Panc1 (cell line): ENCODE data around the gene FBXO42. TPM values are rescaled to one million over a fixed set of nuclear protein-coding genes. Genes with fewer than 3 reads are reported as not detected.

Experiments
- ATAC-seq: fragments of 200-7000 bp; cut with Tn5 transposase; 2 replicates; pipeline ENCODE4 v1.9.1; 2020; ENCODE audit warnings: mild to moderate bottlenecking, moderate library complexity
- BruUV-seq: library from RNA; stranded (reverse); fragments of 400-500 nt; replicated peaks from 2 replicates; lab custom pipeline; 2021; lab: Mats Ljungman, UMichigan
- CTCF ChIA-PET: fragments of 300-600 bp; sonication (Branson Sonifier 250); formaldehyde crosslinking; loops from one replicate; lab custom pipeline; 2022; ENCODE audit warnings: antibody characterized with exemption; lab: Charles Lee
- POLR2A ChIA-PET: fragments of 300-600 bp; sonication (Branson Sonifier 250); formaldehyde crosslinking; loops from one replicate; lab custom pipeline; 2022; ENCODE audit warnings: antibody characterized with exemption; lab: Charles Lee
- DNase-seq: peaks from one replicate; pipeline ENCODE4 v3.0.0-alpha.2; 2010; ENCODE audit warnings: low read depth, low spot score
- H3K27ac ChIP-seq: 2 replicates; pipeline ENCODE4 v1.5.1; 2011; ENCODE audit warnings: mild to moderate bottlenecking, low read length, inconsistent platforms
- H3K27me3 ChIP-seq: fragments of 200-500 bp; sonication (Bioruptor generic); 2 replicates; pipeline ENCODE4 v1.6.0; 2014; ENCODE audit warnings: low read length, inconsistent platforms; ENCODE audit not compliant: control insufficient read depth, insufficient read depth
- H3K36me3 ChIP-seq: fragments of 200-500 bp; sonication (Bioruptor generic); 2 replicates; pipeline ENCODE4 v1.5.1; 2014; ENCODE audit warnings: inconsistent platforms, mild to moderate bottlenecking, low read length, moderate library complexity; ENCODE audit not compliant: control insufficient read depth, insufficient read depth
- H3K4me1 ChIP-seq: 2 replicates; pipeline ENCODE4 v1.5.1; 2011; ENCODE audit warnings: inconsistent platforms, mild to moderate bottlenecking, low read length, moderate library complexity; ENCODE audit not compliant: control insufficient read depth, insufficient read depth
- H3K4me3 ChIP-seq, 2 experiments: 2 replicates each; pipeline ENCODE4 v1.5.1; 2011 to 2012; ENCODE audit warnings: low read depth in 2 of 2, low read length in 2 of 2, mild to moderate bottlenecking in 2 of 2, inconsistent platforms in 1 of 2, moderate library complexity in 1 of 2
- H3K9me3 ChIP-seq: fragments of 200-500 bp; sonication (Bioruptor generic); 2 replicates; pipeline ENCODE4 v1.5.1; 2014; ENCODE audit warnings: low read depth, mild to moderate bottlenecking, inconsistent platforms, low read length, moderate library complexity; ENCODE audit not compliant: control insufficient read depth, insufficient read depth
- POLR2AphosphoS5 ChIP-seq: IDR thresholded peaks from 2 replicates; pipeline ENCODE4 v1.6.1; 2012; ENCODE audit warnings: mild to moderate bottlenecking, low read depth, low read length, moderate library complexity
- REST ChIP-seq, 2 experiments: IDR thresholded peaks; 2 replicates each; pipeline ENCODE4 v1.6.1; 2011 to 2012; ENCODE audit warnings: low read depth in 2 of 2, control low read depth in 1 of 2, low read length in 1 of 2, mild to moderate bottlenecking in 1 of 2, moderate library complexity in 1 of 2; ENCODE audit not compliant: insufficient read depth in 1 of 2
- SIN3A ChIP-seq: IDR thresholded peaks from 2 replicates; pipeline ENCODE4 v1.6.1; 2012; ENCODE audit warnings: low read depth, mild to moderate bottlenecking, low read length, moderate library complexity, borderline replicate concordance; ENCODE audit not compliant: insufficient read depth
- TCF7L2 ChIP-seq: IDR thresholded peaks from 2 replicates; pipeline ENCODE4 v1.6.1; 2011; ENCODE audit warnings: mild to moderate bottlenecking, low read depth, low read length, inconsistent platforms
- in situ Hi-C: cut with HindIII; loops from 2 replicates; pipeline ENCODE4 v1.10.0; 2016; ENCODE audit warnings: low sequenced_read_pairs, low pct_unique_long_range_greater_than_20kb
- intact Hi-C: fragments of 100-400 bp; cut with micrococcal nuclease; formaldehyde crosslinking; loops from one replicate; pipeline ENCODE4 v1.10.0; 2022; ENCODE audit not compliant: unreplicated experiment
- total RNA-seq: library from RNA; stranded (reverse); gene quantifications from one replicate; pipeline ENCODE4 v1.2.1, GENCODE V29; 2021; ENCODE audit not compliant: unreplicated experiment
- TF ChIP-seq, protein P1 (sequence below): fragments of 450-650 bp; IDR thresholded peaks from 2 replicates; pipeline ENCODE4 v1.5.1; 2017; ENCODE audit warnings: mild to moderate bottlenecking

FBXO42 gene
- total RNA-seq, 1 experiment from 2014 or later = 25.7 TPM

GRCh38 chr1:16391411-16391810 is 39.1 kb upstream of the FBXO42 start:
- in situ Hi-C loops = no loop called here
- ChIA-PET CTCF (no interaction called here), POLR2A (interaction anchor here (0.8 kb wide), 1 partner anchor 13 kb away, joined by 3 read pairs; no protein-coding TSS in a partner anchor)
- no TSS peak for BruUV-seq
- ATAC-seq = no peak
- TF ChIP-seq SIN3A (no peak), POLR2AphosphoS5 (no peak), REST (IDR thresholded peaks at IDR 0.05; ENCODE audit: insufficient read depth in 1 of 2, low read depth in 2 of 2, low read length in 1 of 2) (no peak), TCF7L2 (no peak)
- TF ChIP-seq, protein P1, sequence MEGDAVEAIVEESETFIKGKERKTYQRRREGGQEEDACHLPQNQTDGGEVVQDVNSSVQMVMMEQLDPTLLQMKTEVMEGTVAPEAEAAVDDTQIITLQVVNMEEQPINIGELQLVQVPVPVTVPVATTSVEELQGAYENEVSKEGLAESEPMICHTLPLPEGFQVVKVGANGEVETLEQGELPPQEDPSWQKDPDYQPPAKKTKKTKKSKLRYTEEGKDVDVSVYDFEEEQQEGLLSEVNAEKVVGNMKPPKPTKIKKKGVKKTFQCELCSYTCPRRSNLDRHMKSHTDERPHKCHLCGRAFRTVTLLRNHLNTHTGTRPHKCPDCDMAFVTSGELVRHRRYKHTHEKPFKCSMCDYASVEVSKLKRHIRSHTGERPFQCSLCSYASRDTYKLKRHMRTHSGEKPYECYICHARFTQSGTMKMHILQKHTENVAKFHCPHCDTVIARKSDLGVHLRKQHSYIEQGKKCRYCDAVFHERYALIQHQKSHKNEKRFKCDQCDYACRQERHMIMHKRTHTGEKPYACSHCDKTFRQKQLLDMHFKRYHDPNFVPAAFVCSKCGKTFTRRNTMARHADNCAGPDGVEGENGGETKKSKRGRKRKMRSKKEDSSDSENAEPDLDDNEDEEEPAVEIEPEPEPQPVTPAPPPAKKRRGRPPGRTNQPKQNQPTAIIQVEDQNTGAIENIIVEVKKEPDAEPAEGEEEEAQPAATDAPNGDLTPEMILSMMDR = no peak
- H3K27me3 ChIP-seq = no peaks in the 10 kb centered on the region
- intact Hi-C loops = no loop called here
- peaks cover 59% of the 10 kb centered on the region for H3K4me1 ChIP-seq
- H3K4me3 ChIP-seq = no peak overlapping the region
- no peaks in the 10 kb centered on the region for H3K9me3 ChIP-seq
- no peak for DNase-seq
- peak overlapping the region; percentile 44 for H3K27ac ChIP-seq
- no peaks in the 10 kb centered on the region for H3K36me3 ChIP-seq

DNA sequence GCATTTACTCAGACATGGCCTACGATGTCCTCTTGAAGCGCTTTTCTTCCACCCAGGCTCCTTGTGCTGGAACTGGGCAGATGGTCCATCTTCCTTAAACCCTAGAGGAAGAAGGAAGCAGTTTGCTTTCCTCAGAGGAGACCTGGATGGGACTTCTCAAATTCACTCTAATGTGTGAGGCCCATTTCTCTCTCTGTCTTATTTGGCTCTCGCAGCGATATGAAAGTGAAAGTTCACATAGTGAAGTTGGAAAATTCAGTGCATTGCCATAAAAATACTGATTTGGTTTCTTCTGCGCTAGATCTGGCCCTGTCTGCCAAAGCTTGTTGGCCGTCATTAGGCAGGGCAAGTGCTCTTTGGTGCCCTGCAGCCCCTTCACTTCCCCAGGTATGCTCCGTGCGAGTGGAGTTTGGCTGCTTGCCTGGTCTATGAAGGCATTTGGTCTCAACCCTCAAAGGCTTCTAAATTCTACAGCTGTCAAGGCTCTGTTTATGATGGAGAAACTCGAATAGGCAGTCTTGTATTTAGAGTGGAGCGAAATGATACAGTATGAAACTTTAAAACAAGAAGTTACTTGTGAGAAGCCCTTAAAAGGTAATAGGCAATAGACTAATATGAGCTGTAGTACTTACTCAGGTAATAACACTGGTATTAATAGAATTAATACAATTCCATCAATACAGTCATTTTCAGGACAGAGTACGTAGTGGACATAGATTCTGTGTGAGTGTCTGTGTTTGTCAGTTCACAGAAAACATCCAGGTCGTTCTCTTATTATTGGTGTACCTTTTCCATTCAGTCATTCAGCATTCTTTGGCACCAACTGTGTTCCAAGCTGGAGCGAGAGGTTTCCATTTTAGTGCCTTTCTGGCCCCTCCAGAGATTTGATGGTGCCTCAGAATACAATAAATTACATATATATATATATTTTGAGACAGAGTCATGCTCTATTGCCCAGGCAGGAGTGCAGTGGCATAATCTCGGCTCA is 35.2 kb upstream of the FBXO42 start:
- TF ChIP-seq REST (IDR thresholded peaks at IDR 0.05; ENCODE audit: insufficient read depth in 1 of 2, low read depth in 2 of 2, low read length in 1 of 2) (no peak), POLR2AphosphoS5 (no peak), SIN3A (no peak), TCF7L2 (no peak)
- TF ChIP-seq, protein P1 = no peak
- in situ Hi-C loops = no loop called here
- ChIA-PET CTCF (no interaction called here), POLR2A (interaction anchor here (0.5 to 0.7 kb wide), 2 partner anchors 75 to 146 kb away, joined by 3 to 10 read pairs; no protein-coding TSS in a partner anchor)
- H3K4me1 ChIP-seq = peaks cover 64% of the 10 kb centered on the region
- no peaks in the 10 kb centered on the region for H3K27me3 ChIP-seq
- H3K36me3 ChIP-seq = no peaks in the 10 kb centered on the region
- no TSS peak for BruUV-seq
- DNase-seq = no peak
- H3K9me3 ChIP-seq = no peaks in the 10 kb centered on the region
- peak; percentile 18; the same call in 1 of the 2 replicates for ATAC-seq
- H3K4me3 ChIP-seq = peak overlapping the region; percentile 20 to 42
- H3K27ac ChIP-seq = peak overlapping the region; percentile 76
- intact Hi-C loops = no loop called here
